Uterus (tissue), 2 donors: ENCODE measurements around the gene KCNMB2.

Source experiments
- POLR2A ChIP-seq, 2 donors: fragments of 450-650 bp; IDR thresholded peaks; one replicate each; pipeline ENCODE4 v1.6.1; 2016; ENCODE audit warnings: antibody characterized with exemption in 2 of 2, mild to moderate bottlenecking in 1 of 2, moderate library complexity in 1 of 2
- TF ChIP-seq, protein P1 (sequence below), 4 experiments: fragments of 200-600 bp in 2 of 4; fragments of 450-650 bp in 2 of 4; sonication (generic) in 2 of 4; IDR thresholded peaks; one replicate each; pipeline ENCODE4 v1.5.1; 2016 to 2019; ENCODE audit warnings: antibody characterized with exemption in 4 of 4, mild to moderate bottlenecking in 2 of 4, moderate library complexity in 1 of 4

DNA sequence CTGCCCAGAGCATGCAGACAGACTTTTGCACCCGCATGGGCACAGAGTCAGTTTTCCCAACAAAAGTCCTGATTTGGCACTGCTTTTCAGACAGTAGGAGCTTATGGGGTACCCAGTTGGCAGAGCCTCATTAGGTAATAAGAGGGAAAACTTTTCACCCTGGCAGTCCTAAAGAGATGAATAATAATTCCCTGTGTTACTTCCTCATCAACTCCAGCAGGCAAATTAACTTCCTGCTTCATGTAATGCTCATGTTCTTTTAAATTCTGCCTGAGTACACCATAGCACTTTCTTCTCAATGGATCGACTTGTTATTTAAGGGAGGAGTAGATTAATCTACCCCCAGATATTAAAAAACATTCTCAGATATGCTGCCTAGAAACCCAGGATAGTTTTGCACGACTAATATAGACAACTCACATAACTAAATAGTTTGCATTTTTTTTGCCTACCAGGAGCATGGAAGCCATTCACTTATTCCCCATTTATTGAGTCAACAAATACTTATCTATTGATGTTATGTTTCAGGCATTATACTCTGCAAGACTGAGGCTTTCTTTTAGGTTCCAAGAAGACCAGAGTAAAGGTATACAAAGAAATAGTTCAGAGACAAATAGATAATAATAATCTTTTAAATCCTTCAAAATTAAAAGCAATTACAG is 214.5 kb downstream of the KCNMB2 start:
- no peak for TF ChIP-seq POLR2A (IDR thresholded peaks at IDR 0.05)
- TF ChIP-seq, protein P1, sequence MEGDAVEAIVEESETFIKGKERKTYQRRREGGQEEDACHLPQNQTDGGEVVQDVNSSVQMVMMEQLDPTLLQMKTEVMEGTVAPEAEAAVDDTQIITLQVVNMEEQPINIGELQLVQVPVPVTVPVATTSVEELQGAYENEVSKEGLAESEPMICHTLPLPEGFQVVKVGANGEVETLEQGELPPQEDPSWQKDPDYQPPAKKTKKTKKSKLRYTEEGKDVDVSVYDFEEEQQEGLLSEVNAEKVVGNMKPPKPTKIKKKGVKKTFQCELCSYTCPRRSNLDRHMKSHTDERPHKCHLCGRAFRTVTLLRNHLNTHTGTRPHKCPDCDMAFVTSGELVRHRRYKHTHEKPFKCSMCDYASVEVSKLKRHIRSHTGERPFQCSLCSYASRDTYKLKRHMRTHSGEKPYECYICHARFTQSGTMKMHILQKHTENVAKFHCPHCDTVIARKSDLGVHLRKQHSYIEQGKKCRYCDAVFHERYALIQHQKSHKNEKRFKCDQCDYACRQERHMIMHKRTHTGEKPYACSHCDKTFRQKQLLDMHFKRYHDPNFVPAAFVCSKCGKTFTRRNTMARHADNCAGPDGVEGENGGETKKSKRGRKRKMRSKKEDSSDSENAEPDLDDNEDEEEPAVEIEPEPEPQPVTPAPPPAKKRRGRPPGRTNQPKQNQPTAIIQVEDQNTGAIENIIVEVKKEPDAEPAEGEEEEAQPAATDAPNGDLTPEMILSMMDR (IDR thresholded peaks at IDR 0.05): no peak
